Stimulated activated CD4-positive, alpha-beta T cell treated with anti-CD3 and anti-CD28 coated beads, Interleukin-1b, Interleukin-23, amount 100 ng/mL, for 1 hour (primary cell): ENCODE results near the gene BTRC.
A peak's percentile ranks its signal among the peaks of the same experiment; 100 is the strongest.
"Not testable (repeated sequence)": the region's sequence is repeated elsewhere in the genome, so short reads cannot be mapped to it uniquely, and the experiment has no call there.

ENCODE experiments used
- DNase-seq, 2 donors: peaks; one replicate each; pipeline ENCODE4 v3.0.0-alpha.2; 2020; ENCODE audit warnings: low read depth in 2 of 2

The BTRC gene

DNA sequence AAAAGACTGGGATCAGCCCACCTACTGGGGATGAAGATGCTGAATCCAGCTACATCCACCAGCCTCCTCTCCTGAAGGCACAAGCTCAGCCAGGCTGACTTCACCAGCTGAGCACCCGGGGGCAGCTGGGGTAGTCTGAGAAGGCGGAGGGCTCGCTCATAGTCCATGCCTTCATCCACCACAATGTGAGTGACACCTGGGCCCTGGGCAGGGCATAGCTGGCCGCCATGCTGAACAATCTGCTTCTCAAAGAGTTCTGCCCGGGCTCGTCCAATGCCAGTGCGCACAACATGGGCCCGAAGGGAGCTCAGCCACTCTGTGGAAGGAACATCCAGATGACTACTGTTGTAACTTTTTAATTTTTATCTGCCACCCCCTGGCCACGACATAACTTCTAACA is 231.9 kb downstream of the BTRC start:
- DNase-seq = no peak

DNA sequence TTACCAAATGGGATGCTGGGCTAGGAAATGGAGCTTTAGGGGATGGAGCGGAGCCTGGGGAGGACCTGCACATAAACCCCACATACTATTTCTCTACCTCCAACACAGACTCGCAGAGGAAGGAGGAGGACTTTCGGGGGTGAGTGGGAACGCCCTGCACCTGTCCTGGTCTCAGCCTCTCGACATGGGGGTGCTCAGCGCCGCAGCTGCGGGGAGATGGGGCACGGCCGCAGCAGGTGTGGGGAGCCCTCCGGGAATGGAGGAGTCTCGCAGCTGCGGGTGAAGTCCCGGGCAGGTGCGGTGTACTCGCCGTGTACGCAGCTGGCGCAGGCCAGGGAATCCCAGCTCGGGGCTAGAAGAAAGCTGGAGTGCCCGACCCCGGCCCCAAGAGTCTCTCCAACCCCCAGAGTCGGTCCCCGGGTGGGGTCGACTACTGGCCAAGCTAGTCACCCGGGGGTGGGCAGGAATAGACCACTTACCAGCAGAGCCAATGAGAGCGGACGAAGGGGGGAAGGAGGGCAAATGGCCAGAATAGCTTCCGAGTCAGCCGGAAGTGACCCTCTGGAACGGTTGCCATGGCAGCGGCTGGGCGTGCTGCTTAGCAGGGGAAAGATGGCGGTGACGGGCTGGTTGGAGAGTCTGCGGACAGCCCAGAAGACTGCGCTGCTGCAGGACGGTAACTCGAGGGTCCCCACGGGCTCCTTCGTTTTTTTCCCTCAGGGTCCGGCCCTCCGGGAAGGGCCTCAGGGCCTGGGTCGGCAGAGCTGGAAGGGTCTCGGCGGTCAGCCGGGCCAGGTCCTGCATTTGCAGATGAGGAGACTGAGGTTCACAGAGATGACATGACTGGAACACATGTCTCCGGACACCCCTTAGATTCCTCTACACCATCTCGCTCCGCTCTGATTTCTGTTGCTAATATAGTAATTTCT is 234.0 kb downstream of the BTRC start, which contains the start of the genes DPCD and POLL:
Gene DPCD (plus strand): TSS at position 597 of the 929 bp plus-strand sequence. CDS start 16 bp downstream, at position 613.
Gene POLL (minus strand): TSS at position 533 of the 929 bp plus-strand sequence. CDS start 897 bp downstream, outside the sequence.
- peak; percentile 72 to 82 for DNase-seq

DNA sequence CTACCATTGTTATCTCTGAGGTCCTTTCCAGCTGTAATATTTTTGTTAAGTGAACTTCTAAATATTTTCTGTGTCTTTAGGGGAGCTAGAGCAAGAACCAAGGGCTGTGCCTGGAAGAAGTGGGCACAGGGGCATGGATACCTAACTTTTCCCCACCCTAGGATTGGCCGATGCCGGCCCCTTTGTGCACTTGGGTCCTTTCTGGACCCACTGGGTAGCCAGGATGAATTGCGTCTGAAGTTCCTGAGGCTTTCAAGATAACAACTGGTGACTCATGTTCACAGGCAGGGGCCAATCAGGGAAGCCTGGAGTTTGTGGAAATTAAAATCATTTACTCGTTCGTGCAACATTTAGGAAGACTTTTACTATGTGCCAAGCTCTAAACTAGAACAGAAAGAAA is 234.9 kb downstream of the BTRC start:
- no peak for DNase-seq

DNA sequence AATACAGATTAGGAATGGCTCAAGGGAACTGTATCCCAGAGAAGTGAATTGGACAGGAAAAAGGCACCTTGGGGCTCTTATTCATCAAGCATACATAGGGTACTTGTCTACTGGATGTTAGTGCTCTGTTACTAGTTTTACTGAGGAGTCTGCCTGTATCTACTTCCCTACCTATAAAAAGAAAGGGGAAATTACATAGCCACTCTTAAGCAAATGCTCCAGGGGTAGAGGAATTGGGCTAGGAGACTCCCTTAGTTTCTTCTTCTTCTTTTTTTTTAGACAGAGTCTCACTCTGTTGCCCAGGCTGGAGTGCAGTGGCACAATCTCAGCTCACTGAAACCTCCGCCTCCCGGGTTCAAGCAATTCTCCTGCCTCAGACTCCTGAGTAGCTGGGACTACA is 239.4 kb downstream of the BTRC start:
- not testable (repeated sequence) for DNase-seq

DNA sequence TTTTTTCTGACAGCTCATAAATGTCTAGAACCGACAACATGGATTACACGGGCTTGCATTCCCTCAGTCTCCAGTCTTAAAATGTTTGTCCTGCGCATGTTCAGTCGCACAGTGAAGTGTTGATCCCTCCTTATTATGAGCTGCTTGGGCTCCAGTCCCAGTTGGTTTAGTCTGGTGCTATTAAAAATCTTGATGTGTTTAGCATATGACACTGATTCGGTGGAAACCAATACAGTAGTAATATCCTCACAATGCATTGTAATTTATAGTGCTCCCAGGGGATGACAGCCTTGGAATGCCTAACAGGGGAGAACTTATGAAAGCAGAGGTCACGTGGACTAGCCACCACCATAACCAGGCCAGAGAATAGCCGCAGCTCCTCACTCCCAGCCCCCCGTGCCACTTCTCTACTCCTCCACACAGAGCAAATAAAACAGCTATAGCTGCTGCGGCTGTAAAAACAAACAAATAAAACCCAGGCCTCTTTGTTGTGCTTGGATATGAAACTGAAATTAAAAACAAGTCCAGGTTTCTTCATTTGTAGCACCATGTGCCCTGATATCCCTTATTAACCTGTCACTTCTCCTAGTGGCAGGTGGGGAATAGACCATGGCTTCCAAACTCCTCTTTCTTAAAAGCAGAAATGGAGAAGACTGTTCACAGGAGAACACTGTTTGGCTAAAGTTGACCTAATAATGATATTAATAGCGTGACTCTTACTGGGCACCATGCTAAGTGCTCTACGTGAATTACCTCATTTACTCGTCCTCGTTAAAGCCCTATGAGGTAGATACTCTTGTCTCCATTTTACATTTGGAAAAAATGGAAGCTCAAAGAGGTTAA is 241.8 kb downstream of the BTRC start:
- no peak for DNase-seq

DNA sequence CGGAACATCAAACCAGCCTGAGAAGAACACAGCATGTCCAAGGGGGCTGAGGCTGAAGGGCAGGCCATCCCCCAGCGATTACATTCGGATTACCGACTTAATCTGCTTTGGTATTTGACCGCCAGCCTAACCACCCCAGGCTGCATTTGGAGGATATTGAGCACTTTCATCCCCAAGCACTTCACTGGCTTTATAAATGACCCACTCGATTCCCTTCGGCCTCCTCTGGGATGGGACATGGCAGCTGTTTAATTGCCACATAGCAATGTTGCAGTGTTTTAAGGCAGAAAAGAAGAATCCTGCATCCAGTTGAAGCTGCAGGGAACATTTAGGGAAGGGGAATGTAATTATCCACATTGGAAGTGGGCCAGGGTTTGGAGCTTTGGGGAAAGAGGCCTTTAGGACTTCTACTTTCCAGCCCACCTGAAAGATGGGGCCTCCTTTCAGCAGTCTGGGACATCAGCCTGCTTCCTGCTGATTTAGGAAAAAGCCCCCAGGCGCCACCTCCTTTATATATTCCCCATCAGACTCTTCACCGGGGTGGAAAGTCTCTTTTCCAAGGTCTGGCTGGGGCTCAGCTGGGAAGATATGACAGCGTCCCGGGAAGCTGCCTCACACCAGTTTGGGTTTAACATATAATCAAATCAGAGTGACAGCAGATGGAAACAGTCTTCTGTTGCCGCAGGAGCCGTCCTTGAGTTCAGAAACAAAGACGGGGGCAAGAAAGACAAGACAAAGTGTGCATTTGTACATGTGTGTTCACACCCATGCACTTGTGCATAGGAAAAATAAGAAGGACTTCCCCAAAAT is 243.3 kb downstream of the BTRC start:
- DNase-seq = no peak

DNA sequence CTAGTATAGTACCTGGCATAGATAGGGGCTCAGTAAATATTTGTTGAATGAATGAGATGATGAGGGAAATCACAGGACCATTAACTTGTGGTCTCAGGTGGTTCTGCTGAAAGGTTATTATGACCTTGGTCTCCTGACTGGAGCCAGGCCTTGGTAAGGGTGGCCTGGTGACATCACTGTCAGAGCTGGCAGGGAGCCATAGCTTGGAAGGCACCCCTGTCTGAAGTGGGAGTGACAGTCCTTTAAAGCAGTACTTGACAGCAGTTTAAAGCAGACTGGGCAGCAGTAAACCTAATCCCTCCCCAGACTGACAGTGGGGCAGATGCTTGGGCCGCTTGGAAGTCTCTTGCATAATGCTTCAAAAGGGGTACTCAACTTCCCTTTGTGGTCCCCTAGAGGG is 247.6 kb downstream of the BTRC start:
- no peak for DNase-seq

DNA sequence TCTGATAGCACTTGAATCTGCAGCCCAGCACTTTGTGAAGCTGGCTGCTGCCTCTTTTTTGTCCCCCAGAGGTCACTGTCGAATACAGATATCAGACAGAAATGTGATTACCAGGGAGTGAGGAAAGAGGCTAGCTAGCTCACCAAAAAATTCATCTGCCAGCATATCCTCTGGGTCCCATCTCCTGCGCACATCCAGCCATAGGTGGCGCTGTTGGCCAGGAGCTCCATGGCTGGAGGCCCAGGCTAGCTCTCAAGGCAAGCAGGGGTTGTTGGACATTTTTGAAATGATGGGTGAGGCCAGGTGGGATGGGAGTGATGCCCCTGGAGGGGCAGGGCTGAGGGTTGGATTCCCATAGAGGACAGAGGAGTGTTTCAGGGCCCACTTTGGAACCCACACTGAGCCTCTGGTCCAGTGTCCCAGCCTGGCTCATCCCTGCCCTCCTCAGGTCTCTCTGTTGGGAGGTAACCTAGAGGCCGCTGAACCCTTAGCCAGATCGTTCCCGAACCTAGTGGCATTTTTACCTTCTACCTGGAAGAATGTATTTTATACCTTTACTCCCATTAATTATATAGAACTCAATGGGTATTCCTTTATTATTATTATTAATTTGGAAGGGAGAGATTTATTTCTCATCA is 248.9 kb downstream of the BTRC start:
- peak in 1 of 2 donors; percentile 39 for DNase-seq
